COLO668 (cell line): ENCODE measurements around the gene CENPT.
A peak's percentile ranks its signal among the peaks of the same experiment; 100 is the strongest.

ENCODE experiments used
- DNase-seq: peaks from one replicate; lab custom pipeline; 2025; ENCODE audit not compliant: unreplicated experiment; lab: John Stamatoyannopoulos, UW

The CENPT gene

GRCh38 chr16:67847064-67847861, at the start of gene CENPT:
Gene CENPT (minus strand): TSS chr16:67847693. CDS start chr16:67833859, 13,834 bp downstream.
- peak; percentile 85 for DNase-seq

GRCh38 chr16:67897231-67897630, 49.7 kb upstream of the CENPT start:
- no peak for DNase-seq

GRCh38 chr16:67893743-67894399, 46.4 kb upstream of the CENPT start:
- no peak for DNase-seq

DNA sequence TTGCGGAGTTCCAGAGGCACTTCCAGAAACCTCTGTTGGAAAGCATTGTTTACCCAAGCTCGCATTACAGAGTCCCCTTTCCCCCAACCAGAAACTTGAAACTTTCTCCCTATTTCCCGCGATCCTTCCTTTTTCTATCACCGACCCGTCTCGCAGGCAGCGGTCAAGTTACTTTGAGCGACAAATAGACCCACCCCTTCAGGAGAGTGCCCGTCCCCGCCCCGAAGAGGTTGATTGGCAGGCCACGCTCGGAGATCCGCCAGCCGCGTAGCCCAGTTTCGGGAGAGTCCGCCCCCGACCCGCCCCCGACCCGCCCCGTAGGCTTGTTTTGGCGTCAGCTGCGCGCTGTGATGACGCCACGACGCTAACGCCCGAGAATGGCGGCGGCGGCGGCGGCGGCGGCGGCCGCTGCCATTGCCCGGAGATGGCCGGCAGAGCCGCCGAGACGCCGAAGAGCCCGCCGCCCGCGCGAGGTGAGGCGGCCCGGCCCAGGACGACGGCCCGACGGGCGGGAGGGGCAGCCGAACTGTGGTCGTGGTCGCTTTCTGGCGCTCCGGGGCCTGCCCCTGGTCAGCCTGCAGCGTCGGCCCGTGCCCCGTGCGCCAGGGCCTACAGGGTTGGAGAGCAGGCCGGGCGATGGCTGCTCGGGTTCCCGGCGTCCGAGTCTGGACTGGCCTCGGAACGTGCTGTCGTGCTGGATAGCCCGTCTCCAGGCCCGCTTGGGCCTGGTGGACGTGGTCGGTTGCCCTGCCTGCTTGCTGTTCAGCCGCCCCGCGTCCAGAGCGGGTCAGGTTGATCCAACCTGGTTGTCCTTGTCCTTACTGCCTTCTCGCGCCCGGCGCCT, 45.6 kb upstream of the CENPT start, which contains the start of gene PSKH1:
Gene PSKH1, plus strand, starts transcription at position 356 of the 844 bp plus-strand sequence. CDS start 15,496 bp downstream, outside the sequence.
- peak; percentile 96 for DNase-seq

DNA sequence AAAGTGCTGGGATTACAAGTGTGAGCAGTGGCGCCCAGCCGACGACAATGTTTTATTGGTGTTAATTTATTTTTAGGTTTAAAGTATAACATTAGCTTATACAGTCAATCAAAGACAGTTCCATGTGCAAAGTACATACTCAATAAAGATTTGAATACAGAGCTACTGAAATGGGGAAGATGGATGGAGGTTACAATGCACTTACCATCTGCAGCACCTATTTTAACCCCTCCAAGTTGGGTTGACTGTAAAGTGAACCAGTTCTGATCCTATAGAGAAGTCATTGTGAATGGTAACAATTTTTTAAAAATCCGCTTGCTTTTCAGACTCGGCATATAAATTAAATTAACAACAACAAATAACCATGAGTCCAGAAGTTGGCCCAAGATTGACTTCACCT, 44.9 kb upstream of the CENPT start:
- DNase-seq = no peak

DNA sequence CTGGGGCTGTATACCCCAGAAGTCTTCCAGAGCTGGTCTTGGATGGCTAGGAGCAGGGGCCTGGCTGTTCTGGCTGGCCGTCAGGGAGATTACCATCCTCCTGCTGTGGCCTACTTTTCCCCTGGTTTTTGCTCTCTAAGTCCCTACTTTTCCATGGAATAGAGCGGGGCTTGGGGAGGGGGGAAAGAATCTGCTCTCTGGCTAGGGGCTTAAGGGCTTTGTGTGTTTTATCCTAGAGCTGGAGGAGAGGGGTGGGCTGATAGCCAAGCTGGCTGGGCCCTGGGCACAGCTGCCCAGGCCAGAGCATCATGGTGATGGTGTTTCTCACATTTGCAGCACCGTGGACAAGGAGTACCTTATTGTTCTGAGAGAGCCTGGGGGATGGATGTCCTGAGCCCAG, 40.8 kb upstream of the CENPT start:
- no peak for DNase-seq

GRCh38 chr16:67886387-67886786, 38.9 kb upstream of the CENPT start:
- DNase-seq = no peak

GRCh38 chr16:67885976-67886375, 38.5 kb upstream of the CENPT start:
- DNase-seq = no peak

GRCh38 chr16:67885545-67885944, 38.1 kb upstream of the CENPT start:
- no peak for DNase-seq

DNA sequence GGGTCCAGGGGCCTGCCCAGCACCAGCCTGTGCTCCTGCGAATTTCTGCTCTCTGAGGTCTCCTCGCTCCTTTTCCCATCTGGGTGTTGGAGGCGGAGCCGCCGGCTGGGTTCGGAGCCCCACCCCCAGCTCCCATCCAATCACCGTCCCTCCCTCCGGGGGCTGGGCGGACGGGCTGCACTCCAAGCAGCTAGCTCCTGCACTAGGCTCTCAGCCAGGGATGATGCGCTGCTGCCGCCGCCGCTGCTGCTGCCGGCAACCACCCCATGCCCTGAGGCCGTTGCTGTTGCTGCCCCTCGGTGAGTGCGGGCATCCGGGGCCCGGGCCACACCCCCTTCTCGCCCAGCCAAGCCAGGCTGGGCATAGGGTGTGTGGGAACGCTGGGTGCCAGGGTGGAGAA, 37.2 kb upstream of the CENPT start, which contains the start of gene NRN1L:
Gene NRN1L, plus strand, starts transcription at position 202 of the 400 bp plus-strand sequence. Its CDS starts 19 bp downstream, at position 221.
- DNase-seq = no peak

- DNase-seq = peak; percentile 71
Measured at GRCh38 chr16:67883872-67884261, 36.4 kb upstream of the CENPT start.

GRCh38 chr16:67883146-67883871, 35.8 kb upstream of the CENPT start:
- no peak for DNase-seq

GRCh38 chr16:67882374-67883145, 35.1 kb upstream of the CENPT start:
- DNase-seq = no peak

DNA sequence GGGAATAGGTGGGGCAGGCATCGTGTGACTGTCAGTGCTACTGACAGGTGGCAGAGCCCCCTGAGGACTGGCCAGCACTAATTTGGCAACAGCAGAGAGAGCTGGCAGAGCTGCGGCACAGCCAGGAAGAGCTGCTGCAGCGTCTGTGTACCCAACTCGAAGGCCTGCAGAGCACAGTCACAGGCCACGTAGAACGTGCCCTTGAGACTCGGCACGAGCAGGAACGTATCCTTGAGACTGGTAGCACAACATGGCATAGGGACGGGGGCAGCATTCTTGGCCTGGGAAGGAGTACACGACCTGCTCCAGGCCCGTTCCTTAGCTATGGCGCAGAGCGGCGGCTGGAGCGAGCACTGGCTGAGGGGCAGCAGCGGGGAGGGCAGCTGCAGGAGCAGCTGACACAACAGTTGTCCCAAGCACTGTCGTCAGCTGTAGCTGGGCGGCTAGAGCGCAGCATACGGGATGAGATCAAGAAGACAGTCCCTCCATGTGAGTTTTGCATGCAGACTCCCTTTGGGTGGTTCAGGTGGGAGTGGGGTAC, 34.2 kb upstream of the CENPT start:
- no peak for DNase-seq

DNA sequence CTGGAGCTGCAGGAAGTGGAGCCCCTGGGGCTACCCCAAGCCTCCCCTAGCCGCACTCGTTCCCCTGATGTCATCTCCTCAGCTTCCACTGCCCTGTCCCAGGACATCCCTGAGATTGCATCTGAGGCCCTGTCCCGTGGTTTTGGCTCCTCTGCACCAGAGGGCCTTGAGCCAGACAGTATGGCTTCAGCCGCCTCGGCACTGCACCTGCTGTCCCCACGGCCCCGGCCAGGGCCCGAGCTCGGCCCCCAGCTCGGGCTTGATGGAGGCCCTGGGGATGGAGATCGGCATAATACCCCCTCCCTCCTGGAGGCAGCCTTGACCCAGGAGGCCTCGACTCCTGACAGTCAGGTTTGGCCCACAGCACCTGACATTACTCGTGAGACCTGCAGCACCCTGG, 33.1 kb upstream of the CENPT start:
- DNase-seq = no peak

GRCh38 chr16:67879936-67880335, 32.4 kb upstream of the CENPT start:
- no peak for DNase-seq

DNA sequence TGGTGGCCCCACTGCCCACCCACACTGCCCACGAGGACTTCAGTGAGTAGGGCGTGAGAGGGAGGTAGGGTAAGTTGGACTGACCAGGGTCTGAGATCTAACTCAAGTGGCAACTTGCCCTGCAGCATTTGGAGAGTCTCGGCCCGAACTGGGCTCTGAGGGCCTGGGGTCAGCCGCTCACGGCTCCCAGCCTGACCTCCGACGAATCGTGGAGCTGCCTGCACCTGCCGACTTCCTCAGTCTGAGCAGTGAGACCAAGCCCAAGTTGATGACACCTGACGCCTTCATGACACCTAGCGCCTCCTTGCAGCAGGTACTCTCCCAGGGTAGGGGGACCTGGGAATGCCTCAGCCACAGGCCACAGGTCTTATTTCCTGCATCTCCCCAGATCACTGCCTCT, 32.0 kb upstream of the CENPT start:
- no peak for DNase-seq

DNA sequence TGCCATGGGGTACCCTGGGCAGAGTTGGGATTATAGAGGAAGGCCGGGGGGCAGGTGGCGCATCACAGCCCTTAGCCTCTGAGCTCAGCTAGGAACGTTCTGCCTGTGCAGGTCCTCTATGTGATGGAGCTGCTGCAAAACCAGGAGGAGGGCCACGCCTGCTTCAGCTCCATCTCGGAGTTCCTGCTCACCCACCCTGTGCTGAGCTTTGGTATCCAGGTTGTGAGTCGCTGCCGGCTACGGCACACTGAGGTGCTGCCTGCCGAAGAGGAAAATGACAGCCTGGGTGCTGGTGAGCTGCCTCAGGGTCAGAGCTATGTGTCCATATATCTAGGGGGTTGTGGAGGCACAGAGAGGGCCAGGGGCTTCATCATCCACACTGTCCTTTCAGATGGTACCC, 31.4 kb upstream of the CENPT start:
- no peak for DNase-seq

GRCh38 chr16:67878232-67878631, 30.7 kb upstream of the CENPT start:
- DNase-seq = no peak

DNA sequence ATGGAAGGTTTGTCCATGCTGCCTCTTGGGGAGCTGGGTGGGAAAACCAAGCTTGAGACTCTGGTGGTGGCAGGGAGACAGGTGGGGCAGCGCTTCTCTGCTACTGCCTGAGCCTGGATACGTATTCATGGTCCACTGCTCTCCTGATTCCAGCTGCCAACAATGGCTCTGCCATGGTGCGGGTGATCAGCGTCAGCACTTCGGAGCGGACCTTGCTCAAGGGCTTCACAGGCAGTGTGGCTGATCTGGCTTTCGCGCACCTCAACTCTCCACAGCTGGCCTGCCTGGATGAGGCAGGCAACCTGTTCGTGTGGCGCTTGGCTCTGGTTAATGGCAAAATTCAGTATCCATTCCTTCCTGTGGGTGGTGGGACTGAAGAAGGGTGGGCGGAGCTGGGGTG, 29.6 kb upstream of the CENPT start:
- DNase-seq = no peak
